K562 (cell line): ENCODE results near the gene GALNT5. TPM values are rescaled to one million over a fixed set of nuclear protein-coding genes. Genes with fewer than 3 reads are reported as not detected.

Source experiments
- BCLAF1 ChIP-seq, 2 experiments: fragments of 450-650 bp in 1 of 2; IDR thresholded peaks; 2 replicates each; pipeline ENCODE4 v1.6.1; 2011 to 2017; ENCODE audit warnings: low read depth in 2 of 2, antibody characterized with exemption in 1 of 2, borderline replicate concordance in 1 of 2, low read length in 1 of 2, mild to moderate bottlenecking in 1 of 2, mixed read lengths in 1 of 2; ENCODE audit not compliant: control insufficient read depth in 1 of 2
- CHD1 ChIP-seq: fragments of 200-600 bp; sonication (generic); IDR thresholded peaks from one replicate; pipeline ENCODE4 v1.6.1; 2012; ENCODE audit warnings: mild to moderate bottlenecking, moderate library complexity, low read length, inconsistent platforms
- CSDE1 ChIP-seq, 2 experiments: fragments of 450-650 bp; IDR thresholded peaks; 2 replicates each; pipeline ENCODE4 v1.6.1; 2016; ENCODE audit warnings: mild to moderate bottlenecking in 1 of 2
- E2F3 ChIP-seq: fragments of 250-450 bp; sonication (Bioruptor Pico); IDR thresholded peaks from 2 replicates; pipeline ENCODE4 v1.4.0; 2020; ENCODE audit warnings: mild to moderate bottlenecking
- ELK1 ChIP-seq: sonication (generic); formaldehyde crosslinking; IDR thresholded peaks from 2 replicates; pipeline ENCODE4 v1.8.1; 2022; ENCODE audit warnings: missing genetic modification reagents
- HDGF ChIP-seq: fragments of 450-650 bp; IDR thresholded peaks from 2 replicates; pipeline ENCODE4 v1.6.1; 2016
- L3MBTL2 ChIP-seq: fragments of 450-650 bp; IDR thresholded peaks from 2 replicates; pipeline ENCODE4 v1.6.1; 2016; ENCODE audit warnings: mild to moderate bottlenecking, moderate library complexity
- MCM5 ChIP-seq: fragments of 450-650 bp; IDR thresholded peaks from 2 replicates; pipeline ENCODE4 v1.6.1; 2016; ENCODE audit warnings: low read depth
- MLX ChIP-seq, 2 experiments: fragments of 450-650 bp in 1 of 2; sonication (generic) in 1 of 2; formaldehyde crosslinking; conservative IDR thresholded peaks; 2 replicates each; pipeline versions ENCODE4 v1.4.0 to v1.8.1; 2020 to 2022; ENCODE audit warnings: mild to moderate bottlenecking in 1 of 2, missing genetic modification reagents in 1 of 2
- MTA2 ChIP-seq: fragments of 450-650 bp; IDR thresholded peaks from 2 replicates; pipeline ENCODE4 v1.6.1; 2016; ENCODE audit warnings: low read depth
- NELFE ChIP-seq: IDR thresholded peaks from 2 replicates; pipeline ENCODE4 v1.6.1; 2011; ENCODE audit warnings: mild to moderate bottlenecking; ENCODE audit not compliant: insufficient read depth, insufficient read length
- TFAM ChIP-seq: fragments of 250-450 bp; sonication (Bioruptor Pico); conservative IDR thresholded peaks from 2 replicates; pipeline ENCODE4 v1.5.0; 2021; ENCODE audit warnings: mild to moderate bottlenecking, moderate library complexity
- THRAP3 ChIP-seq: fragments of 450-650 bp; IDR thresholded peaks from 2 replicates; pipeline ENCODE4 v1.6.1; 2016; ENCODE audit warnings: mild to moderate bottlenecking, inconsistent platforms, borderline replicate concordance
- ZBTB12 ChIP-seq: fragments of 250-450 bp; sonication (Bioruptor Pico); IDR thresholded peaks from 2 replicates; pipeline ENCODE4 v1.4.0; 2020
- ZBTB2 ChIP-seq: fragments of 450-650 bp; IDR thresholded peaks from 2 replicates; pipeline ENCODE4 v1.6.1; 2016; ENCODE audit warnings: antibody characterized with exemption
- ZKSCAN3 ChIP-seq: fragments of 250-450 bp; sonication (Bioruptor Pico); IDR thresholded peaks from 2 replicates; pipeline ENCODE4 v1.4.0; 2020
- ZNF212 ChIP-seq: fragments of 450-650 bp; formaldehyde crosslinking; IDR thresholded peaks from 2 replicates; pipeline ENCODE4 v1.4.0; 2020; ENCODE audit warnings: mild to moderate bottlenecking
- ZNF583 ChIP-seq: fragments of 250-450 bp; sonication (Bioruptor Pico); IDR thresholded peaks from 2 replicates; pipeline ENCODE4 v1.4.0; 2020
- ZNF586 ChIP-seq: fragments of 450-650 bp; formaldehyde crosslinking; conservative IDR thresholded peaks from 2 replicates; pipeline ENCODE4 v1.4.0; 2020; ENCODE audit warnings: mild to moderate bottlenecking, moderate library complexity
- polyA plus RNA-seq, 8 experiments: library from polyadenylated mRNA; depleted of rRNA in 4 of 8; stranded (reverse) in 5 of 8; unstranded in 3 of 8; fragments of >200 nt; fragmentation: Nextera tagmentation in 2 of 8; fragmentation: Illumina TruSeq in 1 of 8; extraction: Ambion mirVana in 2 of 8; extraction: Trizol in 1 of 8; gene quantifications; 2 replicates each; pipeline versions ENCODE4 v1.2.1 to v1.2.3, GENCODE V29; 2011 to 2014; ENCODE audit warnings: inconsistent platforms in 1 of 8, missing spikeins in 1 of 8
- total RNA-seq, 7 experiments: library from RNA; depleted of rRNA in 6 of 7; stranded (reverse); fragments of >200 nt in 6 of 7; fragmentation: Illumina TruSeq in 2 of 7; extraction: Trizol in 2 of 7; gene quantifications; 2 replicates each; pipeline versions ENCODE4 v1.2.1 to v1.2.3, GENCODE V29; 2011 to 2021; ENCODE audit warnings: low replicate concordance in 1 of 7
- TF ChIP-seq, protein P1 (sequence below): fragments of 450-650 bp; formaldehyde crosslinking; IDR thresholded peaks from 2 replicates; pipeline ENCODE4 v1.4.0; 2020; ENCODE audit warnings: mild to moderate bottlenecking, moderate library complexity

The GALNT5 gene
- total and polyA plus RNA-seq, 9 of the 15 experiments (the other 6 are each of a cell fraction or from before 2014, with no cell fraction given), result 21.6 to 73.0 (median 54.7) TPM

DNA sequence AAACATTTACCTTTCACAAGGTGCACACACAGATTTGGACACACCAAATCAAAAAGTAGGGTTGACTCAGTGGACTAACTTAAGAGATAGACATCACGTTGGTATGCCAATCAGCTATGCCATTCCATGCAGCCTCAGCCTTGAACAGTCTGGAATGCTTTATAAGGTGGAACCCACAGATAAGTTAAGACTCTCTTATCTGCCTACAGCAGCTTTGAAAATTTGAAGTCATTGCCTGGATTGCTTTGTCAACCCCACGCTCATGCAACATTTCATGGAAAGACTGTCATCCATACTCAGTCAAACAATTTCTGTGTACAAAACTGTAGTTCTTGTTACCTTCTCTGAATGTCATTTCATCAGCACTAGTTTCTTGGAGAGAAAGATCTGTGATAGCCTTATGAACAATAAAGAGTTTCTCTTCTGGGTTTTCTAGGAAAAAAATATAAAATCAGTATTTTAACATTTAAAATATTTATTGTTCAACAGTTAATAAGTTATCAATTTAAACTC lies 66.9 kb downstream of the GALNT5 start (continued):
- TF ChIP-seq ZKSCAN3 (CRISPR knock-in tag), result no peak
- 0 out of 2 replicates have a peak, but pooled peaks have one; percentile 57 for TF ChIP-seq ZNF583 (CRISPR knock-in tag)
- no peak for TF ChIP-seq MCM5
- peak; percentile 28; the same call in 1 of the 2 replicates for TF ChIP-seq E2F3 (CRISPR knock-in tag)
- TF ChIP-seq CHD1, result no peak
- TF ChIP-seq THRAP3, result no peak
- no peak for TF ChIP-seq TFAM (CRISPR knock-in tag)
- peak; percentile 80 for TF ChIP-seq ZBTB2
- peak; percentile 68; the same call in 1 of the 2 replicates for TF ChIP-seq ZBTB12 (CRISPR knock-in tag)
- TF ChIP-seq HDGF, result no peak
- TF ChIP-seq ZNF212, result 0 out of 2 replicates have a peak, but pooled peaks have one; percentile 20
- no peak for TF ChIP-seq MLX (CRISPR knock-in tag; conservative IDR thresholded peaks at IDR 0.05)
- TF ChIP-seq MTA2, result peak; percentile 100
- no peak for TF ChIP-seq NELFE
- TF ChIP-seq BCLAF1 (IDR thresholded peaks at IDR 0.05; ENCODE audit: borderline replicate concordance in 1 of 2, control insufficient read depth in 1 of 2, low read depth in 2 of 2, low read length in 1 of 2), result no peak
- TF ChIP-seq L3MBTL2, result no peak
- 0 out of 2 replicates have a peak, but pooled peaks have one; percentile 77 for TF ChIP-seq ZNF586
- TF ChIP-seq, protein P1, sequence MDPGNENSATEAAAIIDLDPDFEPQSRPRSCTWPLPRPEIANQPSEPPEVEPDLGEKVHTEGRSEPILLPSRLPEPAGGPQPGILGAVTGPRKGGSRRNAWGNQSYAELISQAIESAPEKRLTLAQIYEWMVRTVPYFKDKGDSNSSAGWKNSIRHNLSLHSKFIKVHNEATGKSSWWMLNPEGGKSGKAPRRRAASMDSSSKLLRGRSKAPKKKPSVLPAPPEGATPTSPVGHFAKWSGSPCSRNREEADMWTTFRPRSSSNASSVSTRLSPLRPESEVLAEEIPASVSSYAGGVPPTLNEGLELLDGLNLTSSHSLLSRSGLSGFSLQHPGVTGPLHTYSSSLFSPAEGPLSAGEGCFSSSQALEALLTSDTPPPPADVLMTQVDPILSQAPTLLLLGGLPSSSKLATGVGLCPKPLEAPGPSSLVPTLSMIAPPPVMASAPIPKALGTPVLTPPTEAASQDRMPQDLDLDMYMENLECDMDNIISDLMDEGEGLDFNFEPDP (CRISPR knock-in tag), result no peak
- no peak for TF ChIP-seq ELK1
- TF ChIP-seq CSDE1 (IDR thresholded peaks at IDR 0.05), result no peak; a peak in 1 of 4 replicates
